ENCODE results near the gene EFNB2. TPM values are rescaled to one million over a fixed set of nuclear protein-coding genes. Genes with fewer than 3 reads are reported as not detected.

The EFNB2 gene
- total RNA-seq, 1 donor from 2014 or later, result 0.31 TPM

DNA sequence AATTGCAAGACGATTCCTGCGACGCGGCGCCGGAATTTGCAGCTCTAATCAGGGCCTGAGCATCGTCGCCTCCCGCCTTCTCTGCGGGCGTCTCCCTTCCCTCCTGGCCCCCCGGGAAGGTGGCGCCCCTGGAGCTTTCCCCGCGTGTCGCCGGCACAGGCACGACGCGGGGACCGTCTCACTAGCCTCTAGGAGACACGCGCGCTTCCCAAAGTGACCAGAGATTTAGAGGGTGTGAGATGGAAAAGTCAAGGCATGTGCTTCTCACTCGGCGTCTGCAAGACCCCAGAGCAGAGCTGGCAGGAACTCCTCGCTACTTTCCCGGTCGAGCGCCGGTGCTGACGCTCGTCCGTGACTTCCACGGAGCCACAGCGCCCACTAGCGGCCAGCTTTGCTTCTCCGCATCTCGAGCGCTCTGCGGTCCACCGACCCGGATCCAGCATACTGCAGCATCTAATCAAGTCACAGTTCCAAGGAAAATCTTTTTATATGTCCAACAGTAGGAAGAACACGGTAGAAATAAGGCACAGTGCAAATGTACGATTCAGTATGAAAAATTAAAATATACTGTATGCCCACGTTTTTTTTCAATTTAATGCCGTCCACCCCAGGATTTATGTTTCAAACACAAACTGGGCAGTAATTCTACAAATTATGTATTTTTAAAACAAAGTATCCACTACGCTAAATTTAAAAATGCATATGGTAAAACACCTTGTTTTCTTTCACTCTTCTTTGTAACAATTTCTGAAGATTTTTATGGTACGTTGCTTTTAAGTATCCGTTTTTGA lies 977 bp upstream of the EFNB2 start:
- intact Hi-C loops (cut with micrococcal nuclease), result loop anchor here (1.0 to 10.0 kb wide), 5 partner anchors 25 to 1966 kb away; no protein-coding TSS in a partner anchor
- DNase-seq (peak; percentile 85), ATAC-seq (ENCODE audit: low read depth) (peak; percentile 23)
- peak overlapping the region; percentile 61 for H3K27ac Mint-ChIP-seq
- H3K36me3 Mint-ChIP-seq (ENCODE audit: low read depth), result peaks cover 8% of the 10 kb centered on the region
- no peaks in the 10 kb centered on the region for H3K9me3 Mint-ChIP-seq
- H3K4me3 Mint-ChIP-seq, result peak overlapping the region; percentile 89
- H3K4me1 Mint-ChIP-seq, result peaks cover 21% of the 10 kb centered on the region
- ChIA-PET CTCF (interaction anchor here (0.7 to 2.4 kb wide), 12 partner anchors 9 to 1126 kb away, joined by 3 to 17 read pairs (median 4); partner anchors contain the start of gene ARGLU1), POLR2A (interaction anchor here (1.0 to 4.8 kb wide), 2 partner anchors 29 to 31 kb away, joined by 6 to 28 read pairs; partner anchors contain the start of gene ARGLU1)
- peaks cover 19% of the 10 kb centered on the region for H3K27me3 Mint-ChIP-seq
- TF ChIP-seq, protein P1, sequence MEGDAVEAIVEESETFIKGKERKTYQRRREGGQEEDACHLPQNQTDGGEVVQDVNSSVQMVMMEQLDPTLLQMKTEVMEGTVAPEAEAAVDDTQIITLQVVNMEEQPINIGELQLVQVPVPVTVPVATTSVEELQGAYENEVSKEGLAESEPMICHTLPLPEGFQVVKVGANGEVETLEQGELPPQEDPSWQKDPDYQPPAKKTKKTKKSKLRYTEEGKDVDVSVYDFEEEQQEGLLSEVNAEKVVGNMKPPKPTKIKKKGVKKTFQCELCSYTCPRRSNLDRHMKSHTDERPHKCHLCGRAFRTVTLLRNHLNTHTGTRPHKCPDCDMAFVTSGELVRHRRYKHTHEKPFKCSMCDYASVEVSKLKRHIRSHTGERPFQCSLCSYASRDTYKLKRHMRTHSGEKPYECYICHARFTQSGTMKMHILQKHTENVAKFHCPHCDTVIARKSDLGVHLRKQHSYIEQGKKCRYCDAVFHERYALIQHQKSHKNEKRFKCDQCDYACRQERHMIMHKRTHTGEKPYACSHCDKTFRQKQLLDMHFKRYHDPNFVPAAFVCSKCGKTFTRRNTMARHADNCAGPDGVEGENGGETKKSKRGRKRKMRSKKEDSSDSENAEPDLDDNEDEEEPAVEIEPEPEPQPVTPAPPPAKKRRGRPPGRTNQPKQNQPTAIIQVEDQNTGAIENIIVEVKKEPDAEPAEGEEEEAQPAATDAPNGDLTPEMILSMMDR (IDR thresholded peaks at IDR 0.05), result peak; percentile 77

DNA sequence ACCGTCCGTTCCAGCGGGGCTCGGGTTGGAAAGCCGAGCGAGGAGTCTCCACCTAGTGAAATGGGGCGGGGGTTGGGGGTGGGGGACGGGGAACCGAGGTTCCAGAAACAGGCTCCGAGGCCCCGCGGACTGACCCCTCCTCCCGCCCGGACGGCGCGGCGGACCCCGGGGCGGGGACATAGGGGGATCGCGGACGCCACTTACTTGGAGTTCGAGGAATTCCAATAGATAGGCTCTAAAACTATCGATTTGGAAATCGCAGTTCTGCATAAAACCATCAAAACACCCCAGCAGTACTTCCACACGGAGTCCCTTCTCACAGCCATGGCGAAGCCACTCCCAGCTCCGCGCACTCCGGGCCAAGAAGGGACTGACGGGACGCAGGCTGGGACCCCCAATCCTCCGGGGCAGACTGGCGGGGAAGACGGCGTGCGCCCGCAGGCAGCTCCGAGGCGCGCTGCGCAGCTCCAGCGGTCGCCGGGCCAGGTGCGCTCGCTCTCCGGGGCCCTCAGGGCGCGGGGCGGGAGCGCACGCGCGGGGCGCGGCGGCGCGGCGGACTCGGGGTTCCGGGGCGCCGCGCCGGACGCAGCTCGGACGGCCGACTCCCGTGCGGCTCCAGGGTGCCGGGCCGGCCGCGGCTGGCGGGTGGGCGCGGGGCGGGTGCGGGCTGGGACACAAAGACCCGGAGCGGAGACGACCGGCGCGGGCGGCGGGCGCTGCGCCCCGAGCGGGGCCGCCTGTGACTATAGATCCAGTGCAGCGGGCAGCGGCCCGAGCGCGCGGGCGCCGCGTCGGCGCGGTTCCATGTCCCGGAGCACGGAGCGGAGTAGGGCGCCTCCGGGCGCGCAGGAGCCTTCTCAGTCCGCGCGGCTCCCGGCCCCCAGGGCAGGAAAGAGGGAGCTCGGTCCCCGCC lies 567 bp downstream of the EFNB2 start:
- Mint-ChIP-seq H3K9me3 (no peaks in the 10 kb centered on the region), H3K4me3 (peak overlapping the region; percentile 86), H3K4me1 (peaks cover 21% of the 10 kb centered on the region), H3K27me3 (peaks cover 29% of the 10 kb centered on the region), H3K27ac (no peak overlapping the region), H3K36me3 (ENCODE audit: low read depth) (no peaks in the 10 kb centered on the region)
- CTCF ChIA-PET, result interaction anchor here (1.4 kb wide), 1 partner anchor 88 kb away, joined by 4 read pairs; no protein-coding TSS in a partner anchor
- POLR2A ChIA-PET, result interaction anchor here (4.8 kb wide), 1 partner anchor 33 kb away, joined by 28 read pairs; the partner anchor contains the start of gene ARGLU1
- no peak for ATAC-seq (ENCODE audit: low read depth)
- DNase-seq, result peak; percentile 44
- TF ChIP-seq, protein P1 (IDR thresholded peaks at IDR 0.05), result no peak
- intact Hi-C loops (cut with micrococcal nuclease), result loop anchor here (1.0 to 10.0 kb wide), 5 partner anchors 33 to 1396 kb away; partner anchors contain the start of gene ARGLU1

DNA sequence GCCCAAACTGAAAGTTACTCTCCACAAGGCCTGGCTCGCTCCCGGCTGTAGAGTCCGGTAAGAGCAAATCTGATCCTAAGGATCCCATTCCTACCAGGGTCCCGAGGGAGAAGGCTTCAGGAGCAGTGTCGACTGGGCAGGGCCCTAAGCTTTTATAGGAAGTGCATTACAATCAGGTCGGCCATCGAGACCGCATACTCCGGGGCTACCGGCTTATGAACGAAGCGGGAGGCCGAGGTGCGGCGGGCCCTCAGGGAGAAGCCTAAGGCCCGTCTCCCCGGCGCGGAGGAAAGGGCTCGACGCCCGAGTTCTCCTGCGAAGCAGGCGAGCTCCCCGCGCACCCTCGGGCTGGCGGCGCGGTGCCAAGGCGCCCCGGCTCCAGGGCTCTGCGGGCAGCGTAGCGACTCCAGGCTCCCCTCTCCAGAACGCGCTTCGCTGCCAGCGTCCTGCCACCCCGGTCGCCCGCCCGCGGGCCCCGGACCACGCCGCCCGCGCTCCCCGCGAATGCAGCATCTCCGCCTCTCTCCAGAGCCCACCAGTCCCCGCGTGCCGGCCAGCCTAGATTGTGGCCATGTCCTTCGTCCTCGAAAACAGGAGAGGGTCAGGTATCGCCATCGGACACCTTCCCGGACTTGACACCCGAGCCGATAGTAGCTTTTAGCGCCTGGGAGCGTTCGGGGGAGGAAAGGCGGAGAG lies 1.4 kb downstream of the EFNB2 start:
- POLR2A ChIA-PET, result interaction anchor here (4.8 kb wide), 1 partner anchor 33 kb away, joined by 28 read pairs; the partner anchor contains the start of gene ARGLU1
- ATAC-seq (ENCODE audit: low read depth), result no peak
- intact Hi-C loops (cut with micrococcal nuclease), result loop anchor here (2.0 to 10.0 kb wide), 4 partner anchors 41 to 1395 kb away; no protein-coding TSS in a partner anchor
- Mint-ChIP-seq H3K27ac (no peak overlapping the region), H3K4me1 (peaks cover 21% of the 10 kb centered on the region), H3K27me3 (peaks cover 37% of the 10 kb centered on the region), H3K9me3 (no peaks in the 10 kb centered on the region), H3K4me3 (peak overlapping the region; percentile 74), H3K36me3 (ENCODE audit: low read depth) (no peaks in the 10 kb centered on the region)
- CTCF ChIA-PET, result no interaction called here
- TF ChIP-seq, protein P1 (IDR thresholded peaks at IDR 0.05), result no peak
- peak; percentile 41 for DNase-seq

DNA sequence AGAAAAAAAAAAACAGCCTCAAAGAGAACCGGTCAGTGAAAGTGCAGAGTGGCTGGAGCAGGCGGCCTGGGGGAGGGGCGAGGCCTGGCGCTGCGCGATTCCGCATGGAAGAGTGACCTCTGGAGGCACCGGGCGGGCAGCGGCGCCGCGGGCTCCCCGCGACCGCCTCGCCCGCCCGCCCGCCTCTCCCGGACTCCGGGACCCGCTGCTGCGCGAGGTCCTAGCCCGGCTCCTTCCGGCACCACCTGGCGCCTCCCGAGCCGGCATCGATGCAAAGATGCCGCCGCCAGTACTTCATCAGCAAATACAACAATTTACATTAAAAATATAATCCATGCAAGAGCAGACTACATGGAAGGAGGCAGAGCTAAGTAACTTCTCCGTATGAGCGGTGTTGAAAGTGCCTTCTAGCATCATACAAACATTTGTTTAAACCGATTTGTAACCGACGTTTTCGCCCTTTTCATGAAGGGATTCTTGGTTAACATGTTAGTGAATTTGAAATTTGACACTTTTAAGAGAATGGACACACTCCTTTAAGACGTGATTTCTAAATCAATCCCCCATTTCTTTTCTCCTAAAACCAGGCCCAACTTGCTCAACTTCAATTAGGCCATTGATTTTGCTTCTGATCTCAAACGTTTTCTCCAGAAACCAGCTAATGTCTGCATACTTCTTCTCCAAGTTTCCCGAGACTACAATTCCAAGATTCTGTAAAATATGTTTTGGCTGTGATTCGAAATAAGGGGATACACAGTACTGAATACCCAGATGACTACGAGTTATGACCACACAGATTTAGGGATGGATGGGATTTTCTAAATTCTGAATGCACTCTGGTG lies 2.1 kb downstream of the EFNB2 start:
- peak; percentile 31 for DNase-seq
- CTCF ChIA-PET, result no interaction called here

More for the DNA sequence above, 2.1 kb downstream of the EFNB2 start:
- H3K27me3 Mint-ChIP-seq, result peaks cover 39% of the 10 kb centered on the region
- no peaks in the 10 kb centered on the region for H3K9me3 Mint-ChIP-seq
- POLR2A ChIA-PET, result interaction anchor here (4.8 kb wide), 1 partner anchor 34 kb away, joined by 28 read pairs; the partner anchor contains the start of gene ARGLU1
- no peak overlapping the region for H3K27ac Mint-ChIP-seq
- intact Hi-C loops (cut with micrococcal nuclease), result loop anchor here (2.0 to 10.0 kb wide), 2 partner anchors 41 to 449 kb away; no protein-coding TSS in a partner anchor
- TF ChIP-seq, protein P1 (IDR thresholded peaks at IDR 0.05), result no peak
- H3K4me1 Mint-ChIP-seq, result peaks cover 21% of the 10 kb centered on the region
- no peaks in the 10 kb centered on the region for H3K36me3 Mint-ChIP-seq (ENCODE audit: low read depth)
- H3K4me3 Mint-ChIP-seq, result peak overlapping the region; percentile 61
- ATAC-seq (ENCODE audit: low read depth), result no peak

All from activated B cell treated with CpG ODN at 0.5 μM for 24 hours (primary cell).